DMS114 treated with DMSO at 0.1 percent for 48 hours (cell line): ENCODE results near the gene ABTB2.

Source experiments
- DNase-seq: peaks from one replicate; lab custom pipeline; 2025; ENCODE audit not compliant: unreplicated experiment; lab: John Stamatoyannopoulos, UW

ABTB2 gene

GRCh38 chr11:34128824-34129223 lies 229.0 kb downstream of the ABTB2 start:
- no peak for DNase-seq

GRCh38 chr11:34126959-34127848 lies 230.6 kb downstream of the ABTB2 start:
- no peak for DNase-seq

GRCh38 chr11:34124885-34125668 lies 232.7 kb downstream of the ABTB2 start:
- DNase-seq = no peak

- no peak for DNase-seq
Measured at GRCh38 chr11:34120651-34121050, 237.2 kb downstream of the ABTB2 start.

GRCh38 chr11:34114471-34114870 lies 243.3 kb downstream of the ABTB2 start:
- DNase-seq = no peak

GRCh38 chr11:34114014-34114413 lies 243.8 kb downstream of the ABTB2 start:
- no peak for DNase-seq

- DNase-seq = no peak
Measured at GRCh38 chr11:34111722-34112270, 246.0 kb downstream of the ABTB2 start.

- DNase-seq = no peak
Measured at GRCh38 chr11:34105957-34106504, 251.8 kb downstream of the ABTB2 start.

- DNase-seq = peak; percentile 87
Measured at GRCh38 chr11:34105079-34105956, 252.5 kb downstream of the ABTB2 start, which contains the start of gene NAT10. Gene NAT10 (plus strand): TSS chr11:34105629. CDS start chr11:34108226, 2,597 bp downstream.

- DNase-seq = peak; percentile 39
Measured at GRCh38 chr11:34104680-34105078, 253.1 kb downstream of the ABTB2 start.
